HepG2 (cell line): ENCODE results near the gene DPP7. TPM values are rescaled to one million over a fixed set of nuclear protein-coding genes. Genes with fewer than 3 reads are reported as not detected.

ENCODE experiments used
- AGO2 ChIP-seq: fragments of 200-400 bp; formaldehyde crosslinking; optimal IDR thresholded peaks from 2 replicates; pipeline ENCODE3; 2017; ENCODE audit warnings: mild to moderate bottlenecking, low read depth, low read length, moderate library complexity
- ATF7-NPFF ChIP-seq: sonication (generic); formaldehyde crosslinking; IDR thresholded peaks from 2 replicates; pipeline ENCODE4 v1.8.1; 2023; ENCODE audit warnings: mild to moderate bottlenecking, low read depth, missing genetic modification reagents, moderate library complexity
- CREB1 ChIP-seq, 2 experiments: fragments of 450-650 bp in 1 of 2; IDR thresholded peaks; 2 replicates each; pipeline ENCODE4 v1.6.1; 2016 to 2017; ENCODE audit warnings: control low read depth in 1 of 2, mild to moderate bottlenecking in 1 of 2, missing compliant biosample characterization in 1 of 2, missing genetic modification characterization in 1 of 2
- GMEB1 ChIP-seq: sonication (generic); formaldehyde crosslinking; IDR thresholded peaks from 2 replicates; pipeline ENCODE4 v1.5.1; 2020; ENCODE audit warnings: missing genetic modification reagents, mild to moderate bottlenecking, borderline replicate concordance
- HDAC6 ChIP-seq: fragments of 200-600 bp; sonication (generic); IDR thresholded peaks from 2 replicates; pipeline ENCODE4 v1.7.0; 2017; ENCODE audit warnings: mild to moderate bottlenecking, antibody characterized with exemption, low read length, low read depth
- KAT8 ChIP-seq: IDR thresholded peaks from 2 replicates; pipeline ENCODE4 v1.6.1; 2016; ENCODE audit warnings: missing genetic modification reagents, missing compliant biosample characterization
- KMT2A ChIP-seq: sonication (generic); formaldehyde crosslinking; IDR thresholded peaks from 2 replicates; pipeline ENCODE4 v1.4.0; 2020; ENCODE audit warnings: missing genetic modification reagents
- PTBP1 ChIP-seq: fragments of 200-400 bp; formaldehyde crosslinking; IDR thresholded peaks from 2 replicates; pipeline ENCODE4 v1.6.1; 2018; ENCODE audit warnings: low read length, low read depth; ENCODE audit not compliant: poor library complexity, severe bottlenecking
- SRSF9 ChIP-seq: fragments of 200-400 bp; formaldehyde crosslinking; IDR thresholded peaks from 2 replicates; pipeline ENCODE4 v1.6.1; 2018; ENCODE audit warnings: borderline replicate concordance, mild to moderate bottlenecking, low read depth, low read length; ENCODE audit not compliant: insufficient read depth, poor library complexity, severe bottlenecking
- TFDP2 ChIP-seq: sonication (generic); formaldehyde crosslinking; IDR thresholded peaks from 2 replicates; pipeline ENCODE4 v1.4.0; 2020; ENCODE audit warnings: missing genetic modification reagents
- ZBTB1 ChIP-seq: sonication (generic); formaldehyde crosslinking; IDR thresholded peaks from 2 replicates; pipeline ENCODE4 v1.4.0; 2020; ENCODE audit warnings: missing genetic modification reagents, borderline replicate concordance
- ZBTB44 ChIP-seq: sonication (generic); formaldehyde crosslinking; IDR thresholded peaks from 2 replicates; pipeline ENCODE4 v1.4.0; 2020; ENCODE audit warnings: missing genetic modification reagents
- ZFP82 ChIP-seq: sonication (generic); formaldehyde crosslinking; IDR thresholded peaks from 2 replicates; pipeline ENCODE4 v1.5.1; 2020; ENCODE audit warnings: mild to moderate bottlenecking, missing genetic modification reagents, borderline replicate concordance
- ZFY ChIP-seq: sonication (generic); formaldehyde crosslinking; IDR thresholded peaks from 2 replicates; pipeline ENCODE4 v1.4.0; 2020; ENCODE audit warnings: missing genetic modification reagents
- ZNF180 ChIP-seq: sonication (generic); formaldehyde crosslinking; IDR thresholded peaks from 2 replicates; pipeline ENCODE4 v1.4.0; 2020; ENCODE audit warnings: low read depth, missing genetic modification reagents, borderline replicate concordance
- ZNF282 ChIP-seq: fragments of 450-650 bp; IDR thresholded peaks from 2 replicates; pipeline ENCODE4 v1.6.1; 2018; ENCODE audit not compliant: partially characterized antibody
- ZNF343 ChIP-seq: sonication (generic); formaldehyde crosslinking; IDR thresholded peaks from 2 replicates; pipeline ENCODE4 v1.4.0; 2020; ENCODE audit warnings: mild to moderate bottlenecking, missing genetic modification reagents
- ZNF44 ChIP-seq: sonication (generic); formaldehyde crosslinking; IDR thresholded peaks from 2 replicates; pipeline ENCODE4 v1.5.1; 2020; ENCODE audit warnings: mild to moderate bottlenecking, missing genetic modification reagents
- ZNF816 ChIP-seq: sonication (generic); formaldehyde crosslinking; IDR thresholded peaks from 2 replicates; pipeline ENCODE4 v1.8.0; 2022; ENCODE audit warnings: missing genetic modification reagents, mild to moderate bottlenecking, borderline replicate concordance
- polyA plus RNA-seq, 8 experiments: library from polyadenylated mRNA; depleted of rRNA in 3 of 8; stranded (reverse) in 7 of 8; unstranded in 1 of 8; fragments of >200 nt; fragmentation: Illumina TruSeq in 4 of 8; extraction: Trizol in 4 of 8; gene quantifications; 2 replicates each; pipeline versions ENCODE4 v1.2.1 to v1.2.3, GENCODE V29; 2011 to 2016; ENCODE audit warnings: low read depth in 4 of 8, missing spikeins in 1 of 8, mixed read lengths in 1 of 8; ENCODE audit not compliant: insufficient read depth in 1 of 8
- total RNA-seq, 5 experiments: library from RNA; depleted of rRNA; stranded (reverse); fragments of >200 nt; fragmentation: Illumina TruSeq; extraction: Trizol; gene quantifications; 2 replicates each; pipeline ENCODE4 v1.2.3, GENCODE V29; 2016; ENCODE audit warnings: low read depth in 1 of 5
- TF ChIP-seq, protein P1 (sequence below): sonication (generic); formaldehyde crosslinking; IDR thresholded peaks from 2 replicates; pipeline ENCODE4 v1.5.1; 2020; ENCODE audit warnings: mild to moderate bottlenecking, missing genetic modification reagents, moderate library complexity
- TF ChIP-seq, protein P2 (sequence below): IDR thresholded peaks from 2 replicates; pipeline ENCODE4 v1.6.1; 2012; ENCODE audit warnings: inconsistent platforms

The DPP7 gene
- total and polyA plus RNA-seq, 2 of the 13 experiments (the other 11 are each of a cell fraction or from before 2014, with no cell fraction given), result 1.2 to 4.5 TPM

DNA sequence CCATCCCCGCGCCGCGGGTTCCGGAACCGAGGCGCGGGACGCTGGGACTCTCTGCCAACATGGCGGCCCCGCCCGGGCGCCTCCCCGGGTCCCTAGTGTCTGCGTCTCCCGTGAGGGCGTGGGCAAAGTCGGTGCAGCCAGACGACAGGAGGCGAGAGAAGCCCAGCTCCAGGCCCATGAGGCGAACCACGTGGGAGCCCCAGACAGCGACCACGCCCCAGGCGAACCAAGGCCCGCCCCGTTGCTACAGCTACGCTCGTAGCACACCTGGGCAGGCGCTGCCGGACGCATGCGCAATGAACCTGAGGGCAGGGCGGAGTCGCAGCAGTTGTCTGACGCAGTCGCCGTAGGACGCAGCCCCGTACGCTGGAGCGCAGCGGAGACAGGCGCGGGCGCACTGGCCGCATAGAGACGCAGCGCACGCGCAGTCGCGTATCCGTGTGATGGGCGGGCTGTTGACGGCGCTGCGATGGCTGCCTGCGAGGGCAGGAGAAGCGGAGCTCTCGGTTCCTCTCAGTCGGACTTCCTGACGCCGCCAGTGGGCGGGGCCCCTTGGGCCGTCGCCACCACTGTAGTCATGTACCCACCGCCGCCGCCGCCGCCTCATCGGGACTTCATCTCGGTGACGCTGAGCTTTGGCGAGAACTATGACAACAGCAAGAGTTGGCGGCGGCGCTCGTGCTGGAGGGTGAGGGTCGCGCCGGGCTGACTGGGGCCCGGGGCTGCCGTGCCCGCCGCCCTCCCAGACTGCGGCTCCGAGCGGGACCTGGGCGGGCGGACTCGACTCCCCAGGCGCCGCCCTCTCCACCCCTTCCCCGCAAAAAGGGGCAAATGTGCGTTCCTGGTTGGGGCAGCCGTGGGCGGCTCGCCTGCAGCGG is 27.8 kb downstream of the DPP7 start, which contains the start of gene MAN1B1 (continued):
- TF ChIP-seq GMEB1 (peak; percentile 99), ZNF282 (no peak), PTBP1 (no peak), AGO2 (peak; percentile 85), ZFP82 (CRISPR knock-in tag) (peak; percentile 80; the same call in 1 of the 2 replicates), ZBTB44 (CRISPR knock-in tag) (no peak), ZNF44 (CRISPR knock-in tag) (0 out of 2 replicates have a peak, but pooled peaks have one; percentile 65), KMT2A (CRISPR knock-in tag) (peak; percentile 83), ATF7-NPFF (peak; percentile 55; the same call in 1 of the 2 replicates), ZNF180 (CRISPR knock-in tag) (no peak), ZNF343 (CRISPR knock-in tag) (0 out of 2 replicates have a peak, but pooled peaks have one; percentile 18), TFDP2 (CRISPR knock-in tag) (peak; percentile 77), KAT8 (CRISPR knock-in tag) (peak; percentile 85), ZFY (CRISPR knock-in tag) (peak; percentile 84), SRSF9 (no peak), ZNF816 (CRISPR knock-in tag) (no peak), ZBTB1 (no peak), HDAC6 (no peak), CREB1 (IDR thresholded peaks at IDR 0.05) (peak; percentile 84), CREB1 (CRISPR knock-in tag; IDR thresholded peaks at IDR 0.05) (no peak)
- TF ChIP-seq, protein P1, sequence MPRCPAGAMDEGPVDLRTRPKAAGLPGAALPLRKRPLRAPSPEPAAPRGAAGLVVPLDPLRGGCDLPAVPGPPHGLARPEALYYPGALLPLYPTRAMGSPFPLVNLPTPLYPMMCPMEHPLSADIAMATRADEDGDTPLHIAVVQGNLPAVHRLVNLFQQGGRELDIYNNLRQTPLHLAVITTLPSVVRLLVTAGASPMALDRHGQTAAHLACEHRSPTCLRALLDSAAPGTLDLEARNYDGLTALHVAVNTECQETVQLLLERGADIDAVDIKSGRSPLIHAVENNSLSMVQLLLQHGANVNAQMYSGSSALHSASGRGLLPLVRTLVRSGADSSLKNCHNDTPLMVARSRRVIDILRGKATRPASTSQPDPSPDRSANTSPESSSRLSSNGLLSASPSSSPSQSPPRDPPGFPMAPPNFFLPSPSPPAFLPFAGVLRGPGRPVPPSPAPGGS, result 0 out of 2 replicates have a peak, but pooled peaks have one; percentile 40
- TF ChIP-seq, protein P2, sequence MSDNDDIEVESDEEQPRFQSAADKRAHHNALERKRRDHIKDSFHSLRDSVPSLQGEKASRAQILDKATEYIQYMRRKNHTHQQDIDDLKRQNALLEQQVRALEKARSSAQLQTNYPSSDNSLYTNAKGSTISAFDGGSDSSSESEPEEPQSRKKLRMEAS, result peak; percentile 89
